Measurements from ENCODE around the gene TEX2. TPM values are rescaled to one million over a fixed set of nuclear protein-coding genes. Genes with fewer than 3 reads are reported as not detected.
A peak's percentile ranks its signal among the peaks of the same experiment; 100 is the strongest.

The TEX2 gene
- total and polyA plus RNA-seq, 2 donors (not counting 1 experiment from before 2014, with no cell fraction given) = 4.0 to 7.6 TPM

GRCh38 chr17:64295146-64295545 is 32.1 kb upstream of the TEX2 start:
- CTCF ChIA-PET = no interaction called here
- Histone ChIP-seq H4K20me1 (ENCODE audit: control insufficient read depth, insufficient read depth, low read length, poor library complexity, severe bottlenecking) (no peaks in the 10 kb centered on the region), H3K9me3 (ENCODE audit: control extremely low read depth in 1 of 3, control insufficient read depth in 2 of 3, insufficient read depth in 1 of 3, low read length in 2 of 3) (peaks cover 1 to 13% (median 8%) of the 10 kb centered on the region in 3 donors), H3K79me2 (ENCODE audit: control insufficient read depth, insufficient read depth, low read length) (no peaks in the 10 kb centered on the region), H3K27me3 (replicated peaks in 1 of 4; ENCODE audit: control extremely low read depth in 1 of 4, control insufficient read depth in 3 of 4, insufficient read depth in 4 of 4, low read length in 3 of 4) (no peaks in the 10 kb centered on the region), H3K27ac (ENCODE audit: low read length in 2 of 2) (no peak overlapping the region), H2AFZ (ENCODE audit: insufficient read depth, low read depth, low read length, poor library complexity, severe bottlenecking) (no peak overlapping the region), H3K4me3 (ENCODE audit: control extremely low read depth in 1 of 5, extremely low read depth in 1 of 5, insufficient read depth in 1 of 5, low read depth in 2 of 5, low read length in 4 of 5) (no peak overlapping the region), H3K4me1 (ENCODE audit: control insufficient read depth in 2 of 2, insufficient read depth in 2 of 2, low read length in 2 of 2) (no peaks in the 10 kb centered on the region), H3K9ac (ENCODE audit: low read length) (no peak overlapping the region), H3K4me2 (replicated peaks; ENCODE audit: low read depth, low read length, poor library complexity, severe bottlenecking) (no peak overlapping the region), H3K36me3 (replicated peaks in 1 of 2; ENCODE audit: control extremely low read depth in 1 of 2, control insufficient read depth in 1 of 2, extremely low read depth in 1 of 2, insufficient read depth in 2 of 2, low read length in 1 of 2) (no peaks in the 10 kb centered on the region)
- ATAC-seq (ENCODE audit: low read depth) = no peak
- TF ChIP-seq, protein P1, sequence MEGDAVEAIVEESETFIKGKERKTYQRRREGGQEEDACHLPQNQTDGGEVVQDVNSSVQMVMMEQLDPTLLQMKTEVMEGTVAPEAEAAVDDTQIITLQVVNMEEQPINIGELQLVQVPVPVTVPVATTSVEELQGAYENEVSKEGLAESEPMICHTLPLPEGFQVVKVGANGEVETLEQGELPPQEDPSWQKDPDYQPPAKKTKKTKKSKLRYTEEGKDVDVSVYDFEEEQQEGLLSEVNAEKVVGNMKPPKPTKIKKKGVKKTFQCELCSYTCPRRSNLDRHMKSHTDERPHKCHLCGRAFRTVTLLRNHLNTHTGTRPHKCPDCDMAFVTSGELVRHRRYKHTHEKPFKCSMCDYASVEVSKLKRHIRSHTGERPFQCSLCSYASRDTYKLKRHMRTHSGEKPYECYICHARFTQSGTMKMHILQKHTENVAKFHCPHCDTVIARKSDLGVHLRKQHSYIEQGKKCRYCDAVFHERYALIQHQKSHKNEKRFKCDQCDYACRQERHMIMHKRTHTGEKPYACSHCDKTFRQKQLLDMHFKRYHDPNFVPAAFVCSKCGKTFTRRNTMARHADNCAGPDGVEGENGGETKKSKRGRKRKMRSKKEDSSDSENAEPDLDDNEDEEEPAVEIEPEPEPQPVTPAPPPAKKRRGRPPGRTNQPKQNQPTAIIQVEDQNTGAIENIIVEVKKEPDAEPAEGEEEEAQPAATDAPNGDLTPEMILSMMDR (IDR thresholded peaks at IDR 0.05) = no peak
- TF ChIP-seq EZH2 (IDR thresholded peaks at IDR 0.05; ENCODE audit: borderline replicate concordance, insufficient read depth, low read depth, low read length, poor library complexity, severe bottlenecking) = no peak
- intact Hi-C loops (cut with micrococcal nuclease) = no loop called here
- Mint-ChIP-seq H3K4me3 (no peak overlapping the region), H3K27ac (no peak overlapping the region), H3K9me3 (ENCODE audit: insufficient read depth) (peaks cover 5% of the 10 kb centered on the region), H3K27me3 (peaks cover 3% of the 10 kb centered on the region), H3K4me1 (no peaks in the 10 kb centered on the region)
- no peak for DNase-seq
- POLR2A ChIA-PET = no interaction called here
- 97% methylated on average over 3 of the region's 3 CpGs for WGBS (ENCODE audit: insufficient coverage)

GRCh38 chr17:64291268-64291851 is 28.3 kb upstream of the TEX2 start:
- Histone ChIP-seq H4K20me1 (ENCODE audit: control insufficient read depth, insufficient read depth, low read length, poor library complexity, severe bottlenecking) (no peaks in the 10 kb centered on the region), H3K4me3 (ENCODE audit: control extremely low read depth in 1 of 5, extremely low read depth in 1 of 5, insufficient read depth in 1 of 5, low read depth in 2 of 5, low read length in 4 of 5) (no peak overlapping the region), H3K9ac (ENCODE audit: low read length) (no peak overlapping the region), H3K27me3 (replicated peaks in 1 of 4; ENCODE audit: control extremely low read depth in 1 of 4, control insufficient read depth in 3 of 4, insufficient read depth in 4 of 4, low read length in 3 of 4) (no peaks in the 10 kb centered on the region), H3K4me2 (replicated peaks; ENCODE audit: low read depth, low read length, poor library complexity, severe bottlenecking) (no peak overlapping the region), H2AFZ (ENCODE audit: insufficient read depth, low read depth, low read length, poor library complexity, severe bottlenecking) (no peak overlapping the region), H3K79me2 (ENCODE audit: control insufficient read depth, insufficient read depth, low read length) (no peaks in the 10 kb centered on the region), H3K4me1 (ENCODE audit: control insufficient read depth in 2 of 2, insufficient read depth in 2 of 2, low read length in 2 of 2) (no peaks in the 10 kb centered on the region), H3K36me3 (replicated peaks in 1 of 2; ENCODE audit: control extremely low read depth in 1 of 2, control insufficient read depth in 1 of 2, extremely low read depth in 1 of 2, insufficient read depth in 2 of 2, low read length in 1 of 2) (no peaks in the 10 kb centered on the region), H3K27ac (ENCODE audit: low read length in 2 of 2) (no peak overlapping the region), H3K9me3 (ENCODE audit: control extremely low read depth in 1 of 3, control insufficient read depth in 2 of 3, insufficient read depth in 1 of 3, low read length in 2 of 3) (peaks cover 1 to 13% (median 8%) of the 10 kb centered on the region in 3 donors)
- Mint-ChIP-seq H3K9me3 (ENCODE audit: insufficient read depth) (peaks cover 5% of the 10 kb centered on the region), H3K4me3 (no peak overlapping the region), H3K27me3 (no peaks in the 10 kb centered on the region), H3K4me1 (no peaks in the 10 kb centered on the region), H3K27ac (no peak overlapping the region)
- ATAC-seq (ENCODE audit: low read depth) (no peak), DNase-seq (no peak)
- TF ChIP-seq, protein P1 (IDR thresholded peaks at IDR 0.05) = peak; percentile 52
- TF ChIP-seq EZH2 (IDR thresholded peaks at IDR 0.05; ENCODE audit: borderline replicate concordance, insufficient read depth, low read depth, low read length, poor library complexity, severe bottlenecking) = no peak
- intact Hi-C loops (cut with micrococcal nuclease) = no loop called here
- CTCF ChIA-PET = interaction anchor here (0.6 to 2.9 kb wide), 6 partner anchors 8 to 216 kb away, joined by 3 to 16 read pairs (median 7); partner anchors contain the start of gene CEP95
- WGBS (ENCODE audit: insufficient coverage) = 91% methylated on average over 5 of the region's 9 CpGs
- POLR2A ChIA-PET = interaction anchor here (1.0 kb wide), 1 partner anchor 145 kb away, joined by 3 read pairs; no protein-coding TSS in a partner anchor
